Coronary artery (tissue), 2 donors: Measurements from ENCODE around the gene OR52K1.

Experiments used
- DNase-seq: peaks from one replicate; pipeline ENCODE4 v3.0.0-alpha.2; 2017; ENCODE audit warnings: low spot score
- H3K27ac ChIP-seq, 2 donors: fragments of 200-600 bp; sonication (generic); one replicate each; pipeline ENCODE4 v1.5.1; 2016 to 2019
- H3K4me3 ChIP-seq: fragments of 200-600 bp; sonication (generic); 2 replicates; pipeline ENCODE4 v1.5.1; 2016; ENCODE audit warnings: mild to moderate bottlenecking, moderate library complexity
- TF ChIP-seq, protein P1 (sequence below): fragments of 200-600 bp; sonication (generic); IDR thresholded peaks from one replicate; pipeline ENCODE4 v1.5.1; 2019; ENCODE audit warnings: antibody characterized with exemption

The OR52K1 gene

DNA sequence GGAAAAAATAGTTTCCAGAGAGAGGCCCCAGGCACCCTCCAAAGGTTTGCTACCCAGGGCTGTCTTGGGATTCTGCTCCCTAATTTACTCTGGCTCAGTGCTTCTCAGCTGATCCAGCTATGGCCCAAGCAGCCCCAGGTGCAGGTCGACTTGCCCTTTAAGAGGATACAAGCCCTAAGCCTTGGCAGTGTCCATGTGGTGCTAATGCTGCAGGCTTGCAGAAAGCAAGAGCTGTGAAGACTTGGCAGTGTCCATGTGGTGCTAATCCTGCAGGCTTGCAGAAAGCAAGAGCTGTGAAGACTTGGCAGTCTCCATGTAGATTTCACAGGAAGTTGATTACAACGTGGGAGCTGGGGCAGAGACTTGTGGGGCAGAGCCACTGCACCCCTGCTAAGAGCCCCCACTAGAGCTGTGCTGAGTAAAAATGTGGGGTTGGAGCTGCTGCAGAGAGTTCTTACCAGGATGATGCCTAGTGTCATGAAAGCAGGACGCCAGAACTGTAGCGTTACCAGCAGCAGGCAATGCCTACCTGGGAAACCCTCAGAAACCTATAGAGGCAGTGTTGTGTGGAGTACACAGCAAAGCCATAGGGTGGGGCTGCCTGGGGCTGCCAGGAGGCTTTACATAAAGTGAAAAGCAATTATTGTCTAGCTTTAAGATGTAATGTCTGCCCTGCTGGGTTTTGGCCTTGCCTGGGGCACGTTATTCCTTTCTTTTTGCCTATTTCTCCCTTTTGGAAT lies 16.1 kb upstream of the OR52K1 start:
- TF ChIP-seq, protein P1, sequence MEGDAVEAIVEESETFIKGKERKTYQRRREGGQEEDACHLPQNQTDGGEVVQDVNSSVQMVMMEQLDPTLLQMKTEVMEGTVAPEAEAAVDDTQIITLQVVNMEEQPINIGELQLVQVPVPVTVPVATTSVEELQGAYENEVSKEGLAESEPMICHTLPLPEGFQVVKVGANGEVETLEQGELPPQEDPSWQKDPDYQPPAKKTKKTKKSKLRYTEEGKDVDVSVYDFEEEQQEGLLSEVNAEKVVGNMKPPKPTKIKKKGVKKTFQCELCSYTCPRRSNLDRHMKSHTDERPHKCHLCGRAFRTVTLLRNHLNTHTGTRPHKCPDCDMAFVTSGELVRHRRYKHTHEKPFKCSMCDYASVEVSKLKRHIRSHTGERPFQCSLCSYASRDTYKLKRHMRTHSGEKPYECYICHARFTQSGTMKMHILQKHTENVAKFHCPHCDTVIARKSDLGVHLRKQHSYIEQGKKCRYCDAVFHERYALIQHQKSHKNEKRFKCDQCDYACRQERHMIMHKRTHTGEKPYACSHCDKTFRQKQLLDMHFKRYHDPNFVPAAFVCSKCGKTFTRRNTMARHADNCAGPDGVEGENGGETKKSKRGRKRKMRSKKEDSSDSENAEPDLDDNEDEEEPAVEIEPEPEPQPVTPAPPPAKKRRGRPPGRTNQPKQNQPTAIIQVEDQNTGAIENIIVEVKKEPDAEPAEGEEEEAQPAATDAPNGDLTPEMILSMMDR: no peak
- H3K4me3 ChIP-seq: no peak overlapping the region
- no peak overlapping the region for H3K27ac ChIP-seq
- no peak for DNase-seq

DNA sequence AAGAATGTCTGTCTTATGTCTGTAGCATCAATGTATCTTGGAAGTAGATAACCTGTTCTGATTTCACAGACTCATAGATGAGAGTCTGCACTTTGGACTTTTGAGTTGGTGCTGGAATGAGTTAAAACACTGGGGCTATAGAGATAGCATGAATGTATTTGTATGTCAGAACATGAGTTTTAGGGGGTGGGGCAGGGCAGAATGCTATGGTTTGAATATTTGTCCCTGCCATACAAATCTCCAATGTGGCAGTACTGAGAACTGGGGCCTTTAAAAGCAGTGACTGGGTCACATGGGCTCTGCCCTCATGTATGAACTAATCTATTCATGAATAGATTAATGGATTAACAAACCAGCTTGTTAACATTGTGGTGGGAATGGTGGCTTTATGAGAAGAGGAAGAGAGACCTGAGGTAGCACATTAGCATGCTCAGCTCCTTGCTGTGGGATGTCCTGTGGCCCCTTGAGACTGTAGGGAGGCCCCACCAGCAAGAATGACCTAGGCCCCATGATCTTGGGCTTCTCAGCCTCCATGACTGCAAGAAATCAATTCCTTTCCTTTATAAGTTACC lies 15.5 kb upstream of the OR52K1 start:
- Histone ChIP-seq H3K4me3 (no peak overlapping the region), H3K27ac (no peak overlapping the region)
- TF ChIP-seq, protein P1: no peak
- no peak for DNase-seq

DNA sequence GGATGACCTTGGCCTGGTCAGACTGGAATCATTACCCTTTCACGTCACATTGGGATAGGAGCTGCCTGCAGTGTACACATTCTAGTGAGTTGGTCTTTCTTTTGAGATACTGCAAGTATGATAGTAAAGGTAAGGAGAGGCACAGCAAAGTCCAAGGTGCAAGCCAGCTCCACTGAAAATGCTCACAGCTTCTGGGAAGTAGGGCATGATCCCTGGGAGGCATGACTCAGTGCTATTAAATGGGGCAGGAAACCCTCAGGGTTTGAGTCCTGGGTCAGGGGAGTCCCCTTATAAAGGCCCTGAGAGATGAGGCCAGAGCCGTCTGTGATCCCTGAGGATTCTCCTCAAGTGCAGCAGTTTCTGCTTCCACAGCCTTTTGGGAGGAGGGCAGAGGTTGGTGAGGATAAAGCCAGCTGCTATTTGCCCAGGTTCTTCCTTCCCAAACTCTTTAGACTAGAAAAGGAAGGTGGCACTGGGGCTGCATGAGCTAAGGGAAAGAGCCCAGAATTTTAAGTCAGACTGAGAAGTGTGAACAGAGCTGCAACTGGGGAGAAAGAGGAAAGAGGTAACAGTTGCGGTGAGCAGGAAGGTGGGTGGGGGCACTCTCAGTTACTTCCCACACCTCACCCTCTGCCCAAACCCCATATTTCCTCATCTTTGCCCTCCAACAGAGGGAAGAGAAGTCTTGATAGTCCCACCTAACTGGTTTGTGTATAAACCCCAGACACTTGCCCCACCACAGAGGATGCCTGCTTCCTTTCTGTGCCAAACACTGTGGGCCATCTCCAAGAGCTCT lies 14.4 kb upstream of the OR52K1 start:
- Histone ChIP-seq H3K27ac (no peak overlapping the region), H3K4me3 (no peak overlapping the region)
- DNase-seq: no peak
- TF ChIP-seq, protein P1: no peak

DNA sequence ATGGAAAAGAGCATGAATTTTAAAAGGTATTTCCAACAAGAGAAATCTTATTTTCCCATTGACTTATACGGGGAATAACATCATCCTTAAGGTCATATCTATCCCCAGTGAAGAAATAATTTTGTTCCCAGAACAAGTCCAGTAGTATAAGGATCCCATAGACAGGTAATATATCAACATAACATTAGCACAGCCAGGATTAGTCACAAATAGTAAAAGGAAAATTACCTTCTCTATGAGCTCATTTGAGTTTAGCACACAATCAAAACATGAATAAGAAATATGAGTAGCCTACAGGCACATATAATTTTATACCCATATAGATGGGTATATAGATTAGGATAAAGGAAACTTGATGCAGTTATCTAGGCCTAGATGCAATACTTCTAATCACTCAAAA lies 2.8 kb upstream of the OR52K1 start:
- Histone ChIP-seq H3K27ac (no peak overlapping the region), H3K4me3 (no peak overlapping the region)
- no peak for DNase-seq
- TF ChIP-seq, protein P1: no peak

DNA sequence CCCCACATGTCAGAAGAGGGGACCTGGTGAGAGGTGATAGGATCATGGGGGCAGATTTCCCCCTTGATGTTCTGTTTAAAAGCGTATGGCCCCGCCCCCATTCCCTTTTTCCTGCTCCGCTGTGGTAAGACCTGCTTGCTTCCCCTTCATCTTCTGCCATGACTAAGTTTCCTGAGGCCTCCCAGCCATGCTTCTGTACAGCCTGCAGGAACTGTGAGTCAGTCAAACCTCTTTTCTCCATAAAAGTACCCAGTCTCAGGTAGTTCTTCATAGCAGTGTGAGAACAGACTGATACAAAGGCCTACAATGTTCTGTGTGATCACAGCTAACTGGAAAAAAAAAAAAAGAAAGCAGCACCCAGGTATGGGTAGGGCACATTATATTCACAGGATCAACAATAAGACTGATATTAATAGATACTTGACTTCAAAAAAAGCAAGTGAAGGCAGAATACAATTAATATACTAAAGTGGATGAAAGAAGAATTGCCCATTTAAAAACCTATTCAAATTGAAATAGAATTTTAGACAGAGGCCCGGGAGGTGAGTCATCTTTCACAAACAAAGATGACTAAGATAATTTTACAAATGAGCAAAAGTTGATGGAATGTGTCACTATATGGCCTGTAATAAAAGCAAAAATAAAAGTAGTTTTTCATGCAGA lies 1.7 kb upstream of the OR52K1 start:
- no peak overlapping the region for H3K27ac ChIP-seq

DNA sequence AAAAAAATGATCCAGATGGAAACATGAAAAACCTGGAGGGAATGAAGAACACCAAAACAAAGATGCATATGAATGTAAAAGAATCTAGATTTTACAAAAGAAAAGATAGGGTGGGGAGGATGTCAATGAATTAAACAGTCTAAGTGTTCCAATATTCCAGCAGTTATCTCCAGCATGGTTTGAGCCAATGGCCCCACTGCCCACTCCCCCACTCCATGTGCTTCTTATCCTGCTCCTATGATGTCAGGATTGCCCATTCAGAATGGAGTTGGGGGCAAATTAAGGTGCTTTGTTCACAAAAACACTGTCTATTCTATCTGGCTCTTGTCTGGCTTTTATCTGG lies 1.2 kb upstream of the OR52K1 start:
- no peak overlapping the region for H3K27ac ChIP-seq
- TF ChIP-seq, protein P1: no peak
- no peak overlapping the region for H3K4me3 ChIP-seq
- DNase-seq: no peak

More for the DNA sequence above, 1.7 kb upstream of the OR52K1 start:
- DNase-seq: no peak
- no peak overlapping the region for H3K4me3 ChIP-seq
- TF ChIP-seq, protein P1: no peak
